Smooth muscle cell of the brain vasculature (primary cell): ENCODE results near the gene IFT80.
A peak's percentile ranks its signal among the peaks of the same experiment; 100 is the strongest.

Source experiments
- DNase-seq: peaks from one replicate; pipeline ENCODE4 v3.0.0-alpha.2; 2012; ENCODE audit warnings: low read depth, low spot score

IFT80 gene

GRCh38 chr3:160400702-160401150 is 1.7 kb upstream of the IFT80 start:
- DNase-seq, result no peak

GRCh38 chr3:160400030-160400701 is 1.1 kb upstream of the IFT80 start:
- DNase-seq, result peak; percentile 21

GRCh38 chr3:160398820-160399124 is 253 bp downstream of the IFT80 start:
- DNase-seq, result no peak

- no peak for DNase-seq
These were observed 3.7 kb downstream of the IFT80 start for GRCh38 chr3:160395297-160395696.

- no peak for DNase-seq
These were observed 5.0 kb downstream of the IFT80 start for GRCh38 chr3:160394009-160394392.

- no peak for DNase-seq
These were observed 5.5 kb downstream of the IFT80 start for GRCh38 chr3:160393346-160394008.

GRCh38 chr3:160392798-160393197 is 6.2 kb downstream of the IFT80 start:
- no peak for DNase-seq

- DNase-seq, result no peak
These were observed 8.4 kb downstream of the IFT80 start for GRCh38 chr3:160390565-160391138.

- no peak for DNase-seq
These were observed 14.2 kb downstream of the IFT80 start for GRCh38 chr3:160384639-160385318.

- no peak for DNase-seq
These were observed 17.6 kb downstream of the IFT80 start for GRCh38 chr3:160381470-160381869.

GRCh38 chr3:160379628-160380214 is 19.3 kb downstream of the IFT80 start:
- DNase-seq, result no peak

GRCh38 chr3:160378331-160379109 is 20.5 kb downstream of the IFT80 start:
- no peak for DNase-seq

- no peak for DNase-seq
These were observed 22.3 kb downstream of the IFT80 start for GRCh38 chr3:160376681-160377080.

GRCh38 chr3:160374925-160375324 is 24.1 kb downstream of the IFT80 start:
- no peak for DNase-seq

- DNase-seq, result no peak
These were observed 24.6 kb downstream of the IFT80 start for GRCh38 chr3:160374472-160374871.

GRCh38 chr3:160373655-160374054 is 25.4 kb downstream of the IFT80 start:
- DNase-seq, result no peak

- DNase-seq, result no peak
These were observed 26.2 kb downstream of the IFT80 start for GRCh38 chr3:160372780-160373179.

GRCh38 chr3:160370987-160371857 is 27.8 kb downstream of the IFT80 start:
- DNase-seq, result no peak

- no peak for DNase-seq
These were observed 29.2 kb downstream of the IFT80 start for GRCh38 chr3:160369784-160370183.

- DNase-seq, result no peak
These were observed 30.2 kb downstream of the IFT80 start for GRCh38 chr3:160368804-160369203.
